DMS 273 treated with DMSO at 0.1 percent for 48 hours (cell line): ENCODE data around the gene AFAP1L2.

Source experiments
- DNase-seq: peaks from one replicate; lab custom pipeline; 2025; lab: John Stamatoyannopoulos, UW

AFAP1L2 gene

GRCh38 chr10:114404171-114405010 is at the start of gene AFAP1L2:
TSS of gene AFAP1L2 (minus strand) at chr10:114404502. CDS start at chr10:114404455, 47 bp downstream.
- DNase-seq, result no peak

GRCh38 chr10:114453576-114453975 is 49.3 kb upstream of the AFAP1L2 start:
- DNase-seq, result no peak

- no peak for DNase-seq
Measured at GRCh38 chr10:114448897-114449296, 44.6 kb upstream of the AFAP1L2 start.

GRCh38 chr10:114445332-114445731 is 41.0 kb upstream of the AFAP1L2 start:
- DNase-seq, result no peak

GRCh38 chr10:114444819-114445218 is 40.5 kb upstream of the AFAP1L2 start:
- DNase-seq, result no peak

GRCh38 chr10:114442091-114442630 is 37.9 kb upstream of the AFAP1L2 start:
- DNase-seq, result no peak

GRCh38 chr10:114441107-114441506 is 36.8 kb upstream of the AFAP1L2 start:
- no peak for DNase-seq

GRCh38 chr10:114437473-114438292 is 33.4 kb upstream of the AFAP1L2 start:
- DNase-seq, result no peak

- DNase-seq, result no peak
Measured at GRCh38 chr10:114436941-114437340, 32.6 kb upstream of the AFAP1L2 start.

- no peak for DNase-seq
Measured at GRCh38 chr10:114432566-114433093, 28.3 kb upstream of the AFAP1L2 start.

GRCh38 chr10:114431414-114432135 is 27.3 kb upstream of the AFAP1L2 start:
- no peak for DNase-seq

- no peak for DNase-seq
Measured at GRCh38 chr10:114430688-114431413, 26.5 kb upstream of the AFAP1L2 start.

GRCh38 chr10:114429581-114430335 is 25.5 kb upstream of the AFAP1L2 start:
- no peak for DNase-seq

- DNase-seq, result no peak
Measured at GRCh38 chr10:114427124-114427852, 23.0 kb upstream of the AFAP1L2 start.

GRCh38 chr10:114426476-114426875 is 22.2 kb upstream of the AFAP1L2 start:
- no peak for DNase-seq

GRCh38 chr10:114420811-114421485 is 16.6 kb upstream of the AFAP1L2 start:
- no peak for DNase-seq

GRCh38 chr10:114418109-114418508 is 13.8 kb upstream of the AFAP1L2 start:
- no peak for DNase-seq

GRCh38 chr10:114412907-114413797 is 8.8 kb upstream of the AFAP1L2 start:
- no peak for DNase-seq
